ENCODE data around the gene LRRFIP2. TPM values are rescaled to one million over a fixed set of nuclear protein-coding genes. Genes with fewer than 3 reads are reported as not detected.

Gene LRRFIP2
- total and polyA plus RNA-seq, 2 of the 8 experiments (the other 6 are each of a cell fraction or from before 2014, with no cell fraction given), result 8.8 to 25.6 TPM

- no peak overlapping the region for H3K4me3 ChIP-seq (ENCODE audit: extremely low read depth in 1 of 4, insufficient read depth in 2 of 4, low read depth in 3 of 4, low read length in 4 of 4)
- CTCF ChIA-PET (ENCODE audit: partially characterized antibody), result no interaction called here
- no peaks in the 10 kb centered on the region for H3K23me2 ChIP-seq (ENCODE audit: low read depth, low read length)
- H3K23ac ChIP-seq (ENCODE audit: insufficient read length), result no peak overlapping the region
- no peak overlapping the region for H4K5ac ChIP-seq (ENCODE audit: insufficient read length, low read depth, low read length)
- H2BK15ac ChIP-seq (ENCODE audit: low read length), result no peak overlapping the region
- H3K79me2 ChIP-seq (ENCODE audit: control insufficient read depth in 1 of 2, insufficient read depth in 2 of 2, low read length in 2 of 2), result no peaks in the 10 kb centered on the region
- no peak overlapping the region for H4K91ac ChIP-seq (replicated peaks; ENCODE audit: insufficient read length, low read length)
- no peak overlapping the region for H3K9ac ChIP-seq (replicated peaks in 1 of 4; ENCODE audit: extremely low read depth in 1 of 4, low read depth in 3 of 4, low read length in 3 of 4)
- no peak overlapping the region for H3K18ac ChIP-seq (ENCODE audit: extremely low read depth, low read length)
- POLR2A ChIA-PET (ENCODE audit: partially characterized antibody), result no interaction called here
- DNase-seq (ENCODE audit: low read depth in 1 of 2, low spot score in 2 of 2) (no peak), FAIRE-seq (no peak)
- H3K14ac ChIP-seq (ENCODE audit: insufficient read length), result no peak overlapping the region
- H2BK5ac ChIP-seq (ENCODE audit: low read depth, low read length), result no peak overlapping the region
- no peak overlapping the region for H2BK12ac ChIP-seq (ENCODE audit: low read depth, low read length)
- H2AFZ ChIP-seq (ENCODE audit: low read length), result no peak overlapping the region
- H3K27me3 ChIP-seq (replicated peaks in 1 of 4; ENCODE audit: control insufficient read depth in 3 of 4, extremely low read depth in 1 of 4, insufficient read depth in 3 of 4, low read length in 3 of 4), result no peaks in the 10 kb centered on the region
- no peaks in the 10 kb centered on the region for H3K79me1 ChIP-seq (ENCODE audit: low read depth, low read length)
- no peak overlapping the region for H3K27ac ChIP-seq (ENCODE audit: low read depth, low read length)
- no peak overlapping the region for H2BK120ac ChIP-seq (replicated peaks; ENCODE audit: low read depth, low read length)
- no peak overlapping the region for H3K56ac ChIP-seq (replicated peaks; ENCODE audit: insufficient read length, low read depth, low read length)
- no peaks in the 10 kb centered on the region for H3K36me3 ChIP-seq (ENCODE audit: control insufficient read depth in 2 of 4, insufficient read depth in 4 of 4, low read length in 3 of 4)
- WGBS, 2 experiments (ENCODE audit: extremely low coverage in 1 of 2, insufficient coverage in 1 of 2, insufficient read length in 1 of 2, insufficient replicate concordance in 2 of 2, low coverage in 1 of 2, low lambda C conversion rate in 2 of 2, missing lambda C conversion rate in 1 of 2), result 97 to 100% methylated on average over 1 to 2 of the region's 2 CpGs
- H3K4ac ChIP-seq (replicated peaks; ENCODE audit: insufficient read length, low read depth, low read length), result no peak overlapping the region
- no peak overlapping the region for H2BK20ac ChIP-seq (ENCODE audit: low read length)
- no peaks in the 10 kb centered on the region for H4K20me1 ChIP-seq (replicated peaks in 1 of 2; ENCODE audit: control insufficient read depth in 1 of 2, insufficient read depth in 2 of 2, low read length in 2 of 2)
- no peaks in the 10 kb centered on the region for H3K4me1 ChIP-seq (replicated peaks in 1 of 4; ENCODE audit: control insufficient read depth in 3 of 4, insufficient read depth in 4 of 4, low read length in 3 of 4)
- no peak overlapping the region for H4K8ac ChIP-seq (ENCODE audit: extremely low read depth, insufficient read depth, low read length)
- no peak overlapping the region for H2AK5ac ChIP-seq (ENCODE audit: low read depth, low read length)
- no peak overlapping the region for H3K4me2 ChIP-seq (ENCODE audit: insufficient read depth in 1 of 2, low read depth in 2 of 2, low read length in 2 of 2)
- H3K9me3 ChIP-seq (ENCODE audit: insufficient read depth in 2 of 2, low read depth in 1 of 2, low read length in 1 of 2), result no peaks in the 10 kb centered on the region
- TF ChIP-seq RAD21 (IDR thresholded peaks at IDR 0.05 in 1 of 2, conservative IDR thresholded peaks at IDR 0.05 in 1 of 2; ENCODE audit: low read depth in 2 of 2, low read length in 2 of 2) (no peak), FOSL1 (IDR thresholded peaks at IDR 0.05; ENCODE audit: insufficient read depth, low read depth, low read length) (no peak), CTBP2 (IDR thresholded peaks at IDR 0.05; ENCODE audit: borderline replicate concordance, insufficient read depth, insufficient read length, low read length) (no peak), MAX (IDR thresholded peaks at IDR 0.05) (no peak), EGR1 (IDR thresholded peaks at IDR 0.05; ENCODE audit: borderline replicate concordance, low read depth, low read length) (no peak), SUZ12 (IDR thresholded peaks at IDR 0.05; ENCODE audit: low read length) (no peak), BACH1 (IDR thresholded peaks at IDR 0.05; ENCODE audit: low read length) (no peak), POLR2A (IDR thresholded peaks at IDR 0.05; ENCODE audit: control extremely low read depth in 1 of 2, low read depth in 2 of 2, low read length in 2 of 2) (no peak)
Measured at GRCh38 chr3:37093481-37093880, 80.9 kb downstream of the LRRFIP2 start.
